Large intestine (tissue), 3 donors: ENCODE measurements around the gene DNAH10. TPM values are rescaled to one million over a fixed set of nuclear protein-coding genes. Genes with fewer than 3 reads are reported as not detected.

Experiments used
- DNase-seq, 2 donors: peaks; one replicate each; pipeline versions ENCODE4 v3.0.0 to v3.0.0-alpha.2; 2013
- H3K27ac ChIP-seq: one replicate; pipeline ENCODE4 v1.5.1; 2013; ENCODE audit warnings: low read length
- H3K27me3 ChIP-seq: 2 replicates; pipeline ENCODE4 v1.6.1; 2013; ENCODE audit warnings: low read length; ENCODE audit not compliant: control insufficient read depth, insufficient read depth
- H3K36me3 ChIP-seq: 2 replicates; pipeline ENCODE4 v1.6.1; 2013; ENCODE audit warnings: low read length; ENCODE audit not compliant: control insufficient read depth, insufficient read depth
- H3K4me1 ChIP-seq: one replicate; pipeline ENCODE4 v1.6.1; 2013; ENCODE audit warnings: low read length; ENCODE audit not compliant: control insufficient read depth, insufficient read depth
- H3K4me3 ChIP-seq: one replicate; pipeline ENCODE4 v1.5.1; 2013; ENCODE audit warnings: low read length
- H3K9me3 ChIP-seq: one replicate; pipeline ENCODE4 v1.6.1; 2013; ENCODE audit warnings: mild to moderate bottlenecking, low read depth, low read length, moderate library complexity; ENCODE audit not compliant: control insufficient read depth
- WGBS: methylation state at CpG from one replicate; pipeline ENCODE4 v1.1.5; 2013; ENCODE audit warnings: low lambda C conversion rate; ENCODE audit not compliant: insufficient coverage; 5-methylcytosine and 5-hydroxymethylcytosine counted together
- polyA plus RNA-seq: library from polyadenylated mRNA; unstranded; fragments of 120-200 nt; gene quantifications from one replicate; pipeline ENCODE4 v1.2.1, GENCODE V29; 2013

DNAH10 gene
- polyA plus RNA-seq, 1 donor = 1.0 TPM

- DNase-seq = no peak
- Histone ChIP-seq H3K27me3 (no peaks in the 10 kb centered on the region), H3K27ac (no peak overlapping the region), H3K36me3 (no peaks in the 10 kb centered on the region), H3K4me3 (no peak overlapping the region), H3K4me1 (peaks cover 23% of the 10 kb centered on the region), H3K9me3 (peaks cover 2% of the 10 kb centered on the region)
- 75% methylated on average over 1 of the region's 2 CpGs for WGBS
These were observed 189.9 kb downstream of the DNAH10 start for GRCh38 chr12:123952037-123952436.

GRCh38 chr12:123954647-123955350 is 192.7 kb downstream of the DNAH10 start:
- WGBS = 90% methylated on average over 2 of the region's 10 CpGs
- no peak for DNase-seq

GRCh38 chr12:123956249-123956648 is 194.1 kb downstream of the DNAH10 start:
- no CpG with 5 or more reads among the region's 9 CpGs for WGBS
- DNase-seq = no peak
- H3K9me3 ChIP-seq = no peaks in the 10 kb centered on the region

More at GRCh38 chr12:123954647-123955350, 192.7 kb downstream of the DNAH10 start:
- no peaks in the 10 kb centered on the region for H3K36me3 ChIP-seq
- H3K4me1 ChIP-seq = peaks cover 10% of the 10 kb centered on the region
- H3K27me3 ChIP-seq = no peaks in the 10 kb centered on the region
- no peak overlapping the region for H3K27ac ChIP-seq
- H3K9me3 ChIP-seq = no peaks in the 10 kb centered on the region
- H3K4me3 ChIP-seq = no peak overlapping the region

GRCh38 chr12:123957196-123957595 is 195.1 kb downstream of the DNAH10 start:
- Histone ChIP-seq H3K27ac (no peak overlapping the region), H3K9me3 (no peaks in the 10 kb centered on the region), H3K4me1 (no peaks in the 10 kb centered on the region), H3K27me3 (no peaks in the 10 kb centered on the region), H3K36me3 (no peaks in the 10 kb centered on the region), H3K4me3 (no peak overlapping the region)
- no peak for DNase-seq
- WGBS = no CpG with 5 or more reads among the region's 3 CpGs

More at GRCh38 chr12:123956249-123956648, 194.1 kb downstream of the DNAH10 start:
- Histone ChIP-seq H3K4me3 (no peak overlapping the region), H3K27me3 (no peaks in the 10 kb centered on the region), H3K36me3 (no peaks in the 10 kb centered on the region), H3K27ac (no peak overlapping the region), H3K4me1 (no peaks in the 10 kb centered on the region)

GRCh38 chr12:123958462-123958861 is 196.4 kb downstream of the DNAH10 start:
- Histone ChIP-seq H3K36me3 (no peaks in the 10 kb centered on the region), H3K4me3 (no peak overlapping the region), H3K9me3 (no peaks in the 10 kb centered on the region), H3K27ac (no peak overlapping the region), H3K27me3 (no peaks in the 10 kb centered on the region), H3K4me1 (peaks cover 8% of the 10 kb centered on the region)
- no peak for DNase-seq
- no CpG with 5 or more reads among the region's 8 CpGs for WGBS

GRCh38 chr12:123958876-123959275 is 196.8 kb downstream of the DNAH10 start:
- no peak for DNase-seq
- H3K4me3 ChIP-seq = no peak overlapping the region
- H3K27me3 ChIP-seq = no peaks in the 10 kb centered on the region
- no peak overlapping the region for H3K27ac ChIP-seq
- H3K9me3 ChIP-seq = no peaks in the 10 kb centered on the region
- no peaks in the 10 kb centered on the region for H3K36me3 ChIP-seq
- WGBS = no CpG with 5 or more reads among the region's 9 CpGs
- H3K4me1 ChIP-seq = peaks cover 8% of the 10 kb centered on the region

GRCh38 chr12:123960029-123960735 is 198.1 kb downstream of the DNAH10 start:
- DNase-seq = no peak
- no peaks in the 10 kb centered on the region for H3K36me3 ChIP-seq
- H3K4me1 ChIP-seq = peaks cover 15% of the 10 kb centered on the region
- H3K4me3 ChIP-seq = no peak overlapping the region
- H3K27ac ChIP-seq = no peak overlapping the region
- no peaks in the 10 kb centered on the region for H3K27me3 ChIP-seq
- H3K9me3 ChIP-seq = no peaks in the 10 kb centered on the region
- WGBS = 100% methylated on average over 3 of the region's 9 CpGs

GRCh38 chr12:123960856-123961255 is 198.8 kb downstream of the DNAH10 start:
- Histone ChIP-seq H3K4me3 (no peak overlapping the region), H3K4me1 (peaks cover 19% of the 10 kb centered on the region), H3K36me3 (no peaks in the 10 kb centered on the region), H3K9me3 (no peaks in the 10 kb centered on the region), H3K27me3 (no peaks in the 10 kb centered on the region), H3K27ac (no peak overlapping the region)
- WGBS = no CpG with 5 or more reads among the region's 4 CpGs
- no peak for DNase-seq

- Histone ChIP-seq H3K27me3 (no peaks in the 10 kb centered on the region), H3K27ac (no peak overlapping the region), H3K9me3 (no peaks in the 10 kb centered on the region), H3K4me3 (no peak overlapping the region), H3K4me1 (peaks cover 19% of the 10 kb centered on the region), H3K36me3 (no peaks in the 10 kb centered on the region)
- DNase-seq = no peak
- WGBS = 94% methylated on average over 6 of the region's 12 CpGs
These were observed 199.7 kb downstream of the DNAH10 start for GRCh38 chr12:123961585-123962345.

GRCh38 chr12:123962513-123962912 is 200.4 kb downstream of the DNAH10 start:
- Histone ChIP-seq H3K9me3 (no peaks in the 10 kb centered on the region), H3K27me3 (no peaks in the 10 kb centered on the region), H3K4me3 (no peak overlapping the region), H3K36me3 (no peaks in the 10 kb centered on the region), H3K27ac (no peak overlapping the region), H3K4me1 (peaks cover 19% of the 10 kb centered on the region)
- no peak for DNase-seq
- WGBS = 83% methylated on average over 1 of the region's 5 CpGs
